GM12892 (cell line): ENCODE measurements around the gene PPM1M.

ENCODE experiments used
- POLR2A ChIP-seq: IDR thresholded peaks from 2 replicates; pipeline ENCODE4 v1.6.1; 2011; ENCODE audit warnings: low read depth, low read length, control low read depth
- POLR2AphosphoS5 ChIP-seq: IDR thresholded peaks from 2 replicates; pipeline ENCODE4 v1.6.1; 2011; ENCODE audit warnings: low read depth, low read length, control low read depth

- TF ChIP-seq POLR2AphosphoS5 (no peak), POLR2A (no peak)
Observed at GRCh38 chr3:52196977-52197376, 48.6 kb upstream of the PPM1M start.
